ENCODE results near the gene DPF3. TPM values are rescaled to one million over a fixed set of nuclear protein-coding genes. Genes with fewer than 3 reads are reported as not detected.

Gene DPF3
- total RNA-seq, 4 donors from 2014 or later, result 0.22 to 5.4 (median 2.7) TPM

DNA sequence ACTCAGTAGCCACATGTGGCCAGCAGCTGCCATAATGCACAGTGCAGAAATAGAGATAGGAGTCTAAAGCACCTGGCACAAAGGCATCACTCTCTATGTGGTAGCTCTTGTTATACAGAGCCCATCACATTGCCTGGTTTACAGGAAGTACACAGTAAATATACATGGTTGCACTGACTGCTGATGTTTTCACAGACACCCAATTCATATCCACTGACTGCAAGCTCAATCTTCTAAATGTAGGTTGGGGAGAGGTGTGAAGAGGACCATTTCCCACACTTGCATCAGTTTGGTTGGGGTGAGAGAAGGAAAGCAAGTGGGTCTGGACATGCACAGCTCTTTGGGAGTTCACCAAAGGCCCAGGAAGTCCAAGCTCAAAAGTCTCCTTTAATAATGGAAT is 172.8 kb downstream of the DPF3 start:
- DNase-seq (ENCODE audit: low spot score in 2 of 2), result no peak
- Histone ChIP-seq H3K27me3 (no peaks in the 10 kb centered on the region), H3K36me3 (no peaks in the 10 kb centered on the region), H3K9me3 (no peaks in the 10 kb centered on the region), H3K4me1 (peaks cover 0 to 10% (median 3%) of the 10 kb centered on the region in 4 donors), H3K27ac (no peak overlapping the region), H3K4me3 (no peak overlapping the region)
- TF ChIP-seq, protein P1, sequence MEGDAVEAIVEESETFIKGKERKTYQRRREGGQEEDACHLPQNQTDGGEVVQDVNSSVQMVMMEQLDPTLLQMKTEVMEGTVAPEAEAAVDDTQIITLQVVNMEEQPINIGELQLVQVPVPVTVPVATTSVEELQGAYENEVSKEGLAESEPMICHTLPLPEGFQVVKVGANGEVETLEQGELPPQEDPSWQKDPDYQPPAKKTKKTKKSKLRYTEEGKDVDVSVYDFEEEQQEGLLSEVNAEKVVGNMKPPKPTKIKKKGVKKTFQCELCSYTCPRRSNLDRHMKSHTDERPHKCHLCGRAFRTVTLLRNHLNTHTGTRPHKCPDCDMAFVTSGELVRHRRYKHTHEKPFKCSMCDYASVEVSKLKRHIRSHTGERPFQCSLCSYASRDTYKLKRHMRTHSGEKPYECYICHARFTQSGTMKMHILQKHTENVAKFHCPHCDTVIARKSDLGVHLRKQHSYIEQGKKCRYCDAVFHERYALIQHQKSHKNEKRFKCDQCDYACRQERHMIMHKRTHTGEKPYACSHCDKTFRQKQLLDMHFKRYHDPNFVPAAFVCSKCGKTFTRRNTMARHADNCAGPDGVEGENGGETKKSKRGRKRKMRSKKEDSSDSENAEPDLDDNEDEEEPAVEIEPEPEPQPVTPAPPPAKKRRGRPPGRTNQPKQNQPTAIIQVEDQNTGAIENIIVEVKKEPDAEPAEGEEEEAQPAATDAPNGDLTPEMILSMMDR (IDR thresholded peaks at IDR 0.05), result no peak
- TF ChIP-seq POLR2A (IDR thresholded peaks at IDR 0.05) (no peak), EP300 (IDR thresholded peaks at IDR 0.05) (no peak)

DNA sequence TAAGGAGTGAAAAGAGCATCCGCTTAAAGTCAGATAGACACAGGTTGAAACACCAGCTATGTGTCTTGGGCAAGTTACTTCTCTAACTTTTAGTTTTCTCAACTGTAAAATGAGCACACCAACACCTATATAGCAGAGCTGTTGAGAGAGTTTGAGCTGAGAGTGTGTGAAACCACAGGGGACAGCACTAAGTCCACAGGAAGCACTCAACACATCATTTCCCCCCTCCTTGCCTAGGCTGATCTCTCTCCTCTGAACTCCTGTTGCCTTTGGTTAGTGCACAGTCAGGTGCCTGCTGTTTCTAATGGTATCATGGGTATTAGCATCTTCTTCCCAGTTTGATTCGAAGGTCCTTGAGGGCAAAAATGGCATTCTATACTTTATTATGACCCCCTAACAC is 176.7 kb downstream of the DPF3 start:
- Histone ChIP-seq H3K36me3 (no peaks in the 10 kb centered on the region), H3K4me1 (peaks cover 0 to 7% (median 0%) of the 10 kb centered on the region in 4 donors), H3K4me3 (no peak overlapping the region), H3K27ac (no peak overlapping the region), H3K27me3 (no peaks in the 10 kb centered on the region), H3K9me3 (no peaks in the 10 kb centered on the region)
- DNase-seq (ENCODE audit: low spot score in 2 of 2), result no peak
- TF ChIP-seq EP300 (IDR thresholded peaks at IDR 0.05) (no peak), POLR2A (IDR thresholded peaks at IDR 0.05) (no peak)
- TF ChIP-seq, protein P1 (IDR thresholded peaks at IDR 0.05), result no peak
- WGBS, 2 donors, result 90 to 93% methylated on average over 2 of the region's 2 CpGs

DNA sequence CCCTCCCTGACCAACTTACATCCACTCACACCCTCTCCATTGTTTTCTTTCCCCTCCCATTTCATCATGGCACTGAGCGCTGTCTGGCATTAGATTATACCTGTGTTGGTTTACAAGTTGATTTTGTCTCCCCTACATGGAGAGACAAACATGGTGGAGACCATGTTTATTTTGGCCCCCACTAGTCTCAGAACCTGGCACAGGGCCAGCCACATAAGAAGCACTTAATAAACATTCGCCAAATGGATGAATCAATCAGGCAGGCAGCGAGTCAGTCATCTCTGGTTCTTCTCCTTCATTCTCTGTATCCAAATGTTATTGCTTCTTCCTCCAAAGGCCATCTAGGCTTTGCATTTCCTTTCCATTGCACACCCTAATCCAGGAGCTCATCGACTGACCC is 177.4 kb downstream of the DPF3 start:
- TF ChIP-seq POLR2A (IDR thresholded peaks at IDR 0.05) (no peak), EP300 (IDR thresholded peaks at IDR 0.05) (no peak)
- TF ChIP-seq, protein P1 (IDR thresholded peaks at IDR 0.05), result no peak
- Histone ChIP-seq H3K4me1 (peaks cover 0 to 7% (median 0%) of the 10 kb centered on the region in 4 donors), H3K27ac (no peak overlapping the region), H3K36me3 (no peaks in the 10 kb centered on the region), H3K9me3 (no peaks in the 10 kb centered on the region), H3K27me3 (no peaks in the 10 kb centered on the region), H3K4me3 (no peak overlapping the region)
- DNase-seq (ENCODE audit: low spot score in 2 of 2), result no peak
- WGBS, 2 donors, result 86 to 91% methylated on average over 4 of the region's 4 CpGs

DNA sequence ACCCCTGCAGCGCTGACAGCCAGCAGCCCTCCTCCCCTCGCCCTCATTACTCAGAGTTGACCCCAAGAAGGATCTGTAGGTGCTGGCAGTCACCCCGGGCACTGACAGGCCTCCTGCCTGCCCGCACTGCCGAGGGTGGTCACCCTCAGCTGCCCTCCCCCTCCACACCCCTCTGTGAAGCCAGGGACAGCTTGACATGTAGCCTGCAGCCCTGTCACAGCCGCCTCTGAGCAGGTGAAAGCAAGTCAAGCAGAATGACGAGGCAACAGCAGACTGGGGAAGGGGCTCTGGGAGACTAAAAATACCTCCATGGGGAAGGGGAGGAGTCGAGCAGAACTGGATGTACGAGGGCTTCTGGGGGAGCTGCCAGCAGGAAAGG is 178.1 kb downstream of the DPF3 start:
- H3K36me3 ChIP-seq, result no peaks in the 10 kb centered on the region
- no peak overlapping the region for H3K4me3 ChIP-seq
- TF ChIP-seq, protein P1 (IDR thresholded peaks at IDR 0.05), result no peak
- TF ChIP-seq POLR2A (IDR thresholded peaks at IDR 0.05) (no peak), EP300 (IDR thresholded peaks at IDR 0.05) (no peak)
- H3K9me3 ChIP-seq, result no peaks in the 10 kb centered on the region
- H3K27me3 ChIP-seq, result no peaks in the 10 kb centered on the region
- no peak for DNase-seq (ENCODE audit: low spot score in 2 of 2)
- H3K27ac ChIP-seq, result no peak overlapping the region
- 38 to 56% methylated on average over 9 of the region's 9 CpGs for WGBS, 2 donors
- peaks cover 0 to 7% (median 0%) of the 10 kb centered on the region in 4 donors for H3K4me1 ChIP-seq

DNA sequence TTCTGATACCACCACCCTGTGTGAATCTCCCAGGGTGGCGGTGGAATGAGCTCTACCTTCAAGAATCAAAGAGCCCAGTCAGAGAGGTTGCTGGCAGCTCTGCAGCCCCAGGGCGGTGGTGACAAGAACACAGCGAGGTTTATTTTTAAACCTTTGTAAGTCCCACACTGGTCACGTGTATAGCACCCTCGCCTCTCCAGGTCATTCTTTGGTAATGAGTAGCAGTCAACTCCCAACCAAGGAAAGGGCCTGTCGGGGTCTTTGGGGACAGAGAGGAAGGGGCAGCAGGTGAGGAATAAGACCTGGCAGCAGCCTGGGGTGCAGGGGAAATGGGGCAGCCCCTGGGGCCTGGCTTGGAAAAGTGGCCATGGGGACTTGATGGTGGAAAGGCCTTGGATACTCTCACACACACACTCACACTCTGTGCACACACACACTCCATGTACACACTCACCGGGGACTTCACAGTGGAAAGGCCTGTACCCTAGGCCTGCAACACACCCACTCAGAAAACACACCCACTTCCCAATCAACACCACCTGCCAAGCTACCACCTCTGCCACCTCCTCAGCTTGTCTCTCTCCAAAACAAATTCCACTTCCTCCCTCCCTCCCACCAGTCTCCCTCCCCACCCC is 178.6 kb downstream of the DPF3 start:
- Histone ChIP-seq H3K27ac (no peak overlapping the region), H3K36me3 (no peaks in the 10 kb centered on the region), H3K4me3 (no peak overlapping the region), H3K27me3 (no peaks in the 10 kb centered on the region), H3K9me3 (no peaks in the 10 kb centered on the region), H3K4me1 (peaks cover 0 to 7% (median 0%) of the 10 kb centered on the region in 4 donors)
- DNase-seq (ENCODE audit: low spot score in 2 of 2), result no peak
- 68 to 72% methylated on average over 7 of the region's 7 CpGs for WGBS, 2 donors
- TF ChIP-seq, protein P1 (IDR thresholded peaks at IDR 0.05), result no peak
- no peak for TF ChIP-seq POLR2A (IDR thresholded peaks at IDR 0.05)
- TF ChIP-seq EP300 (IDR thresholded peaks at IDR 0.05), result no peak
